H1 (cell line): ENCODE data around the gene AP1G2. TPM values are rescaled to one million over a fixed set of nuclear protein-coding genes. Genes with fewer than 3 reads are reported as not detected.

Experiments used
- CTCF ChIA-PET: fragments of 300-600 bp; sonication (Branson Sonifier 250); formaldehyde crosslinking; loops from one replicate; lab custom pipeline; 2021; ENCODE audit not compliant: partially characterized antibody; lab: Charles Lee
- POLR2A ChIA-PET: fragments of 300-600 bp; sonication (Branson Sonifier 250); formaldehyde crosslinking; loops from one replicate; lab custom pipeline; 2021; ENCODE audit warnings: inconsistent platforms; ENCODE audit not compliant: partially characterized antibody; lab: Charles Lee
- DNase-seq, 2 experiments: peaks; one replicate each; pipeline versions ENCODE4 v3.0.0 to v3.0.0-alpha.2; 2010 to 2022; ENCODE audit warnings: low spot score in 2 of 2, low read depth in 1 of 2, mixed read lengths in 1 of 2
- FAIRE-seq: peaks from 2 replicates; lab custom pipeline; 2011; peaks lifted over from hg19 to GRCh38; lab: Jason Lieb, UNC
- H2AFZ ChIP-seq: 2 replicates; pipeline ENCODE4 v1.8.1; 2012; ENCODE audit warnings: low read length, inconsistent platforms
- H2AK5ac ChIP-seq: 2 replicates; pipeline ENCODE4 v1.6.1; 2013; ENCODE audit warnings: low read depth, low read length
- H2BK120ac ChIP-seq: replicated peaks from 2 replicates; pipeline ENCODE3; 2013; ENCODE audit warnings: low read depth, low read length, inconsistent platforms
- H2BK12ac ChIP-seq: 2 replicates; pipeline ENCODE4 v1.6.1; 2013; ENCODE audit warnings: low read depth, low read length
- H2BK15ac ChIP-seq: 2 replicates; pipeline ENCODE4 v1.6.1; 2013; ENCODE audit warnings: low read length
- H2BK20ac ChIP-seq: 2 replicates; pipeline ENCODE4 v1.6.1; 2013; ENCODE audit warnings: low read length
- H2BK5ac ChIP-seq: 2 replicates; pipeline ENCODE4 v1.6.1; 2013; ENCODE audit warnings: low read depth, low read length
- H3K14ac ChIP-seq: 2 replicates; pipeline ENCODE4 v1.6.1; 2013; ENCODE audit warnings: inconsistent platforms; ENCODE audit not compliant: insufficient read length
- H3K18ac ChIP-seq: 2 replicates; pipeline ENCODE4 v1.6.1; 2013; ENCODE audit warnings: low read length; ENCODE audit errors: extremely low read depth
- H3K23ac ChIP-seq: 2 replicates; pipeline ENCODE4 v1.6.1; 2013; ENCODE audit warnings: inconsistent platforms; ENCODE audit not compliant: insufficient read length
- H3K23me2 ChIP-seq: 2 replicates; pipeline ENCODE4 v1.6.1; 2013; ENCODE audit warnings: low read depth, low read length
- H3K27ac ChIP-seq: 2 replicates; pipeline ENCODE4 v1.6.1; 2011; ENCODE audit warnings: low read depth, low read length, inconsistent platforms
- H3K27me3 ChIP-seq, 4 experiments: replicated peaks in 1 of 4; 1 replicate in 1 of 4; 2 replicates in 3 of 4; pipeline versions ENCODE4 v1.6.1 to v1.8.1; 2011 to 2013; ENCODE audit warnings: low read length in 3 of 4, mild to moderate bottlenecking in 3 of 4, inconsistent platforms in 2 of 4, mixed read lengths in 2 of 4, moderate library complexity in 1 of 4; ENCODE audit not compliant: control insufficient read depth in 3 of 4, insufficient read depth in 3 of 4; ENCODE audit errors: extremely low read depth in 1 of 4
- H3K36me3 ChIP-seq, 4 experiments: 2 replicates each; pipeline versions ENCODE4 v1.6.1 to v1.8.1; 2011 to 2013; ENCODE audit warnings: mild to moderate bottlenecking in 4 of 4, low read length in 3 of 4, moderate library complexity in 2 of 4, control low read depth in 1 of 4, inconsistent platforms in 1 of 4; ENCODE audit not compliant: insufficient read depth in 4 of 4, control insufficient read depth in 2 of 4
- H3K4ac ChIP-seq: replicated peaks from 2 replicates; pipeline ENCODE3; 2013; ENCODE audit warnings: low read length, low read depth, mixed read lengths, inconsistent platforms; ENCODE audit not compliant: insufficient read length
- H3K4me1 ChIP-seq, 4 experiments: replicated peaks in 1 of 4; 1 replicate in 1 of 4; 2 replicates in 3 of 4; pipeline versions ENCODE4 v1.6.1 to v1.8.1; 2011 to 2013; ENCODE audit warnings: low read length in 3 of 4, inconsistent platforms in 2 of 4, mixed read lengths in 1 of 4; ENCODE audit not compliant: insufficient read depth in 4 of 4, control insufficient read depth in 3 of 4
- H3K4me2 ChIP-seq, 2 experiments: 2 replicates each; pipeline versions ENCODE4 v1.6.1 to v1.8.1; 2011 to 2013; ENCODE audit warnings: low read depth in 2 of 2, low read length in 2 of 2, control low read depth in 1 of 2, inconsistent platforms in 1 of 2, mild to moderate bottlenecking in 1 of 2; ENCODE audit not compliant: insufficient read depth in 1 of 2
- H3K4me3 ChIP-seq, 4 experiments: fragments of 200-600, 300-600 bp in 1 of 4; sonication (generic), shearing (Covaris generic), sonication (Bioruptor Twin) in 1 of 4; 2 replicates each; pipeline versions ENCODE4 v1.5.1 to v1.8.1; 2011 to 2016; ENCODE audit warnings: low read length in 4 of 4, low read depth in 3 of 4, control low read depth in 2 of 4, inconsistent platforms in 2 of 4, mild to moderate bottlenecking in 2 of 4, mixed read lengths in 1 of 4, moderate library complexity in 1 of 4; ENCODE audit not compliant: insufficient read depth in 2 of 4; ENCODE audit errors: extremely low read depth in 1 of 4
- H3K56ac ChIP-seq: replicated peaks from 2 replicates; pipeline ENCODE3; 2013; ENCODE audit warnings: low read depth, mild to moderate bottlenecking, mixed read lengths, low read length, inconsistent platforms; ENCODE audit not compliant: insufficient read length
- H3K79me1 ChIP-seq: 2 replicates; pipeline ENCODE4 v1.6.1; 2013; ENCODE audit warnings: low read depth, low read length, control low read depth
- H3K79me2 ChIP-seq, 2 experiments: 2 replicates each; pipeline versions ENCODE4 v1.6.1 to v1.8.1; 2012 to 2013; ENCODE audit warnings: low read length in 2 of 2, mild to moderate bottlenecking in 2 of 2, inconsistent platforms in 1 of 2; ENCODE audit not compliant: insufficient read depth in 2 of 2, control insufficient read depth in 1 of 2
- H3K9ac ChIP-seq, 4 experiments: replicated peaks in 1 of 4; 1 replicate in 1 of 4; 2 replicates in 3 of 4; pipeline versions ENCODE4 v1.6.1 to v1.8.1; 2011 to 2013; ENCODE audit warnings: low read depth in 3 of 4, low read length in 3 of 4, control low read depth in 2 of 4, mild to moderate bottlenecking in 2 of 4, moderate library complexity in 2 of 4, inconsistent platforms in 1 of 4; ENCODE audit errors: extremely low read depth in 1 of 4
- H3K9me3 ChIP-seq, 2 experiments: 2 replicates each; pipeline versions ENCODE4 v1.6.1 to v1.8.1; 2012 to 2013; ENCODE audit warnings: mild to moderate bottlenecking in 2 of 2, moderate library complexity in 2 of 2, control low read depth in 1 of 2, inconsistent platforms in 1 of 2, low read depth in 1 of 2, low read length in 1 of 2, mixed read lengths in 1 of 2; ENCODE audit not compliant: insufficient read depth in 2 of 2
- H4K20me1 ChIP-seq, 2 experiments: replicated peaks in 1 of 2; 2 replicates each; pipeline versions ENCODE3 to v1.8.1; 2011 to 2013; ENCODE audit warnings: inconsistent platforms in 2 of 2, low read length in 2 of 2, mild to moderate bottlenecking in 1 of 2; ENCODE audit not compliant: insufficient read depth in 2 of 2, control insufficient read depth in 1 of 2
- H4K5ac ChIP-seq: 2 replicates; pipeline ENCODE4 v1.6.1; 2013; ENCODE audit warnings: low read length, low read depth, mixed read lengths, inconsistent platforms; ENCODE audit not compliant: insufficient read length
- H4K8ac ChIP-seq: 2 replicates; pipeline ENCODE4 v1.8.0; 2013; ENCODE audit warnings: mild to moderate bottlenecking, moderate library complexity, low read length, inconsistent platforms; ENCODE audit not compliant: insufficient read depth; ENCODE audit errors: extremely low read depth
- H4K91ac ChIP-seq: replicated peaks from 2 replicates; pipeline ENCODE3; 2013; ENCODE audit warnings: low read length, mixed read lengths, inconsistent platforms; ENCODE audit not compliant: insufficient read length
- SIN3A ChIP-seq, 2 experiments: IDR thresholded peaks in 1 of 2; conservative IDR thresholded peaks in 1 of 2; 2 replicates each; pipeline ENCODE4 v1.6.1; 2011 to 2012; ENCODE audit warnings: low read length in 2 of 2, improper control_type of control experiment in 1 of 2, low read depth in 1 of 2, mild to moderate bottlenecking in 1 of 2
- SRF ChIP-seq: IDR thresholded peaks from 2 replicates; pipeline ENCODE4 v1.6.1; 2011; ENCODE audit warnings: mild to moderate bottlenecking, low read depth, low read length, moderate library complexity
- ZNF274 ChIP-seq: IDR thresholded peaks from 2 replicates; pipeline ENCODE4 v1.7.0; 2012; ENCODE audit warnings: low read length, borderline replicate concordance; ENCODE audit errors: extremely low read depth
- WGBS, 2 experiments: shearing (Covaris generic) in 1 of 2; methylation state at CpG; one replicate each; pipeline versions ENCODE4 v1.1.6 to v1.1.7; 2013 to 2015; ENCODE audit warnings: low lambda C conversion rate in 2 of 2, mixed read lengths in 2 of 2, inconsistent platforms in 1 of 2, low coverage in 1 of 2, missing lambda C conversion rate in 1 of 2; ENCODE audit not compliant: insufficient replicate concordance in 2 of 2, insufficient coverage in 1 of 2, insufficient read length in 1 of 2; ENCODE audit errors: extremely low coverage in 1 of 2, missing lambda C conversion rate in 1 of 2; 5-methylcytosine and 5-hydroxymethylcytosine counted together
- polyA plus RNA-seq, 7 experiments: library from polyadenylated mRNA; depleted of rRNA in 3 of 7; stranded (reverse) in 5 of 7; unstranded in 2 of 7; fragments of >200 nt in 5 of 7; fragments of 200-250 nt in 2 of 7; gene quantifications; 1 replicate in 5 of 7; 2 replicates in 1 of 7; 4 replicates in 1 of 7; pipeline versions ENCODE4 v1.2.1 to v1.2.3, GENCODE V29; 2011 to 2013; ENCODE audit warnings: missing spikeins in 2 of 7, mixed read lengths in 2 of 7
- total RNA-seq: library from RNA; stranded (reverse); fragmentation: NEBNext Ultra II Directional; extraction: Animal tissue kit (Norgen Biotek cat#: 25700); gene quantifications from 2 replicates; pipeline ENCODE4 v1.2.1, GENCODE V29; 2021

Gene AP1G2
- total and polyA plus RNA-seq, 2 of the 8 experiments (the other 6 are each of a cell fraction or from before 2014, with no cell fraction given), result 70.9 to 134 TPM

GRCh38 chr14:23613242-23614070, 45.9 kb upstream of the AP1G2 start:
- no peaks in the 10 kb centered on the region for H3K4me1 ChIP-seq
- no peak overlapping the region for H4K91ac ChIP-seq
- FAIRE-seq (no peak), DNase-seq (no peak)
- no peak overlapping the region for H3K4ac ChIP-seq
- H3K23ac ChIP-seq, result no peak overlapping the region
- no peak overlapping the region for H2AK5ac ChIP-seq
- TF ChIP-seq ZNF274, result no peak
- no peak for TF ChIP-seq SIN3A (conservative IDR thresholded peaks at IDR 0.05 in 1 of 2, IDR thresholded peaks at IDR 0.05 in 1 of 2; ENCODE audit: low read depth in 1 of 2, low read length in 2 of 2)
- no peak for TF ChIP-seq SRF
- no peak overlapping the region for H3K18ac ChIP-seq
- no peaks in the 10 kb centered on the region; a peak in 1 of 7 replicates for H3K27me3 ChIP-seq
- no peak overlapping the region for H2AFZ ChIP-seq
- H4K5ac ChIP-seq, result no peak overlapping the region
- H3K9me3 ChIP-seq, result no peaks in the 10 kb centered on the region
- H2BK120ac ChIP-seq, result no peak overlapping the region
- 0 out of 2 replicates have a peak, but pooled peaks cover 3% of the 10 kb centered on the region for H3K23me2 ChIP-seq
- WGBS, 2 experiments, result 85% methylated on average over 6 of the region's 6 CpGs; no CpG with 5 or more reads in 1 of the 2 experiments
- ChIA-PET CTCF (interaction anchor here (0.7 to 6.2 kb wide), 12 partner anchors 11 to 364 kb away, joined by 3 to 53 read pairs (median 3); no protein-coding TSS in a partner anchor), POLR2A (interaction anchor here (0.6 kb wide), 1 partner anchor 478 kb away, joined by 3 read pairs; no protein-coding TSS in a partner anchor)
- no peaks in the 10 kb centered on the region for H3K36me3 ChIP-seq
- no peak overlapping the region for H3K4me2 ChIP-seq
- no peaks in the 10 kb centered on the region for H3K79me2 ChIP-seq
- no peak overlapping the region for H4K8ac ChIP-seq
- no peaks in the 10 kb centered on the region for H4K20me1 ChIP-seq
- H2BK12ac ChIP-seq, result no peak overlapping the region
- no peak overlapping the region for H2BK5ac ChIP-seq
- no peak overlapping the region for H3K27ac ChIP-seq
- H2BK15ac ChIP-seq, result no peak overlapping the region
- H2BK20ac ChIP-seq, result no peak overlapping the region
- H3K4me3 ChIP-seq, result no peak overlapping the region
- H3K9ac ChIP-seq, result no peak overlapping the region
- H3K14ac ChIP-seq, result no peak overlapping the region
- no peak overlapping the region for H3K56ac ChIP-seq
- H3K79me1 ChIP-seq, result no peaks in the 10 kb centered on the region
